ENCODE results near the gene GYPB. TPM values are rescaled to one million over a fixed set of nuclear protein-coding genes. Genes with fewer than 3 reads are reported as not detected.
"Not testable (repeated sequence)": the region's sequence is repeated elsewhere in the genome, so short reads cannot be mapped to it uniquely, and the experiment has no call there.

The GYPB gene
- total and polyA plus RNA-seq, 2 of the 8 experiments (the other 6 are each of a cell fraction or from before 2014, with no cell fraction given), result not detected

DNA sequence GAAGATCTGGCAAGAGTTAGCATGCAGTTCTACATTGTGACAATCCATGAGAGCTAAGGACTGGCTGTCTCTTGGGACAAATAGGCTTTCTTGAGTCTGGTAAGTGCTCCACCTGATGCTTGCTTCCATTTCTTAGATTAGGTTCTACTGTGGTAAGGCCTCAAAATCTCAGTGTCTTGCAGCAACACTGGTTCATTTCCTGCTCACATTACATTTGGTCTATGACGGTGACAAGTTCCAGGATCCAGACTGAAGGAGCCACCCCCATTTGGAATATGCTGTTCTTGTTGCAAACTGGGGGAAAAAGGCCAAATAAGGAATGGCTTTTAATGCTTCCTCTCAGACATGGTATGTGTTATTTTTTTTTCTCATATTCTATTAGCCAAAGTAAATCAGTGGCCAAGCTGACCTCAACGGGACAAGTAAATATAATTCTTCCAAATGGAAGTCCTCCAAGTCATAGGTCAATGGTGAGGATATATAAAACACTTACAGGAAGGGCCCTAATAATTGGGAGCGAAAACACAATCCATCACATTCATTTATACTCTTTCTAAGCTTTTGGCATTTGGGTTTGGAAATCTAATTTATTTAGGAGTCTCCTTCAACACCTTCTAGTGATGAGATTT, 3.7 kb upstream of the GYPB start:
- DNase-seq (ENCODE audit: low read depth in 1 of 2, low spot score in 2 of 2); H3K14ac ChIP-seq (ENCODE audit: insufficient read length); H2BK15ac ChIP-seq (ENCODE audit: low read length); H3K4me3 ChIP-seq (ENCODE audit: extremely low read depth in 1 of 4, insufficient read depth in 2 of 4, low read depth in 3 of 4, low read length in 4 of 4); H3K4me1 ChIP-seq (replicated peaks in 1 of 4; ENCODE audit: control insufficient read depth in 3 of 4, insufficient read depth in 4 of 4, low read length in 3 of 4); H3K4me2 ChIP-seq (ENCODE audit: insufficient read depth in 1 of 2, low read depth in 2 of 2, low read length in 2 of 2); POLR2A ChIA-PET (ENCODE audit: partially characterized antibody); H3K27me3 ChIP-seq (replicated peaks in 1 of 4; ENCODE audit: control insufficient read depth in 3 of 4, extremely low read depth in 1 of 4, insufficient read depth in 3 of 4, low read length in 3 of 4); H2BK5ac ChIP-seq (ENCODE audit: low read depth, low read length); H3K79me2 ChIP-seq (ENCODE audit: control insufficient read depth in 1 of 2, insufficient read depth in 2 of 2, low read length in 2 of 2); H2BK12ac ChIP-seq (ENCODE audit: low read depth, low read length); H3K23me2 ChIP-seq (ENCODE audit: low read depth, low read length); FAIRE-seq; H3K18ac ChIP-seq (ENCODE audit: extremely low read depth, low read length); H3K36me3 ChIP-seq (ENCODE audit: control insufficient read depth in 2 of 4, insufficient read depth in 4 of 4, low read length in 3 of 4); H3K79me1 ChIP-seq (ENCODE audit: low read depth, low read length); CTCF ChIA-PET (ENCODE audit: partially characterized antibody); H3K23ac ChIP-seq (ENCODE audit: insufficient read length); H4K5ac ChIP-seq (ENCODE audit: insufficient read length, low read depth, low read length); H4K20me1 ChIP-seq (replicated peaks in 1 of 2; ENCODE audit: control insufficient read depth in 1 of 2, insufficient read depth in 2 of 2, low read length in 2 of 2); H2BK20ac ChIP-seq (ENCODE audit: low read length); H2AFZ ChIP-seq (ENCODE audit: low read length); H2AK5ac ChIP-seq (ENCODE audit: low read depth, low read length); H4K91ac ChIP-seq (replicated peaks; ENCODE audit: insufficient read length, low read length); H3K56ac ChIP-seq (replicated peaks; ENCODE audit: insufficient read length, low read depth, low read length); H2BK120ac ChIP-seq (replicated peaks; ENCODE audit: low read depth, low read length); H3K9ac ChIP-seq (replicated peaks in 1 of 4; ENCODE audit: extremely low read depth in 1 of 4, low read depth in 3 of 4, low read length in 3 of 4); H3K27ac ChIP-seq (ENCODE audit: low read depth, low read length); H3K9me3 ChIP-seq (ENCODE audit: insufficient read depth in 2 of 2, low read depth in 1 of 2, low read length in 1 of 2); H4K8ac ChIP-seq (ENCODE audit: extremely low read depth, insufficient read depth, low read length); H3K4ac ChIP-seq (replicated peaks; ENCODE audit: insufficient read length, low read depth, low read length): not testable (repeated sequence)
- WGBS, 2 experiments (ENCODE audit: extremely low coverage in 1 of 2, insufficient coverage in 1 of 2, insufficient read length in 1 of 2, insufficient replicate concordance in 2 of 2, low coverage in 1 of 2, low lambda C conversion rate in 2 of 2, missing lambda C conversion rate in 1 of 2), result 92% methylated on average over 2 of the region's 3 CpGs; no CpG with 5 or more reads in 1 of the 2 experiments

All from H1 (cell line).